Neural progenitor cell (in vitro differentiated cells): Measurements from ENCODE around the gene ITGA1.

Source experiments
- EZH2phosphoT487 ChIP-seq: fragments of 200-600 bp; sonication (generic); IDR thresholded peaks from 2 replicates; pipeline ENCODE4 v1.6.1; 2017; ENCODE audit warnings: antibody characterized with exemption
- TF ChIP-seq, protein P1 (sequence below): fragments of 200-600 bp; sonication (generic); IDR thresholded peaks from 2 replicates; pipeline ENCODE4 v1.5.1; 2017; ENCODE audit warnings: antibody characterized with exemption, mild to moderate bottlenecking

DNA sequence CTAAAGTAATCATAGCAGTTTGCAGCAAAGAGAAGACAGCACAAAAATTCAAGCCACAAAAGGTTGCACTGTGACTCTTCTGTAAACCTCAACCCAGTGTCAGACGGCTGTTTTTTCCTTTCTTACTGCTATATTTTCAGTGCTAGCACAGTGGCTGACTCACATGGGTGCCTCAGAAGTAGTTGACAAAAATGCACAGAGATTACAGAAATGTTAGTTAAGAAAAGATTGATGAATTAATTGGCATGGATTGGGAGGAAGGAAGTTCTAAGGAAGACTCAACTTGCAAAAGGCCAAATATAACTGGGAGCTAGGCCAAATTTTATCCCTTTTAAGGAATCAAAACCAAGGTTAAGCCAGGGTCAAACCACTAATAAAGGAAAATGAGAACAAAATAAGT lies 43.7 kb upstream of the ITGA1 start:
- TF ChIP-seq, protein P1, sequence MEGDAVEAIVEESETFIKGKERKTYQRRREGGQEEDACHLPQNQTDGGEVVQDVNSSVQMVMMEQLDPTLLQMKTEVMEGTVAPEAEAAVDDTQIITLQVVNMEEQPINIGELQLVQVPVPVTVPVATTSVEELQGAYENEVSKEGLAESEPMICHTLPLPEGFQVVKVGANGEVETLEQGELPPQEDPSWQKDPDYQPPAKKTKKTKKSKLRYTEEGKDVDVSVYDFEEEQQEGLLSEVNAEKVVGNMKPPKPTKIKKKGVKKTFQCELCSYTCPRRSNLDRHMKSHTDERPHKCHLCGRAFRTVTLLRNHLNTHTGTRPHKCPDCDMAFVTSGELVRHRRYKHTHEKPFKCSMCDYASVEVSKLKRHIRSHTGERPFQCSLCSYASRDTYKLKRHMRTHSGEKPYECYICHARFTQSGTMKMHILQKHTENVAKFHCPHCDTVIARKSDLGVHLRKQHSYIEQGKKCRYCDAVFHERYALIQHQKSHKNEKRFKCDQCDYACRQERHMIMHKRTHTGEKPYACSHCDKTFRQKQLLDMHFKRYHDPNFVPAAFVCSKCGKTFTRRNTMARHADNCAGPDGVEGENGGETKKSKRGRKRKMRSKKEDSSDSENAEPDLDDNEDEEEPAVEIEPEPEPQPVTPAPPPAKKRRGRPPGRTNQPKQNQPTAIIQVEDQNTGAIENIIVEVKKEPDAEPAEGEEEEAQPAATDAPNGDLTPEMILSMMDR, result no peak
- TF ChIP-seq EZH2phosphoT487, result no peak
